Body of pancreas (tissue), 4 donors: ENCODE data around the gene KIF3B. TPM values are rescaled to one million over a fixed set of nuclear protein-coding genes. Genes with fewer than 3 reads are reported as not detected.

Experiments
- ATAC-seq: fragments of 150-250 bp; one replicate; pipeline ENCODE4 v1.9.1; 2016
- DNase-seq, 4 donors: peaks; one replicate each; pipeline ENCODE4 v3.0.0-alpha.2; 2019
- H3K27ac ChIP-seq, 4 donors: fragments of 200-600 bp; sonication (generic); 1 replicate in 3 of 4; 2 replicates in 1 of 4; pipeline versions ENCODE4 v1.5.1 to v1.6.1; 2016 to 2019; ENCODE audit warnings: mild to moderate bottlenecking in 1 of 4, mixed read lengths in 1 of 4, moderate library complexity in 1 of 4
- H3K27me3 ChIP-seq, 2 donors: fragments of 200-600 bp; sonication (generic); one replicate each; pipeline ENCODE4 v1.6.0; 2016; ENCODE audit warnings: mild to moderate bottlenecking in 1 of 2
- H3K36me3 ChIP-seq, 2 donors: fragments of 200-600 bp; sonication (generic); replicated peaks in 1 of 2; 2 replicates each; pipeline ENCODE4 v1.5.1; 2016; ENCODE audit warnings: low read depth in 2 of 2; ENCODE audit not compliant: insufficient read depth in 1 of 2
- H3K4me1 ChIP-seq: fragments of 200-600 bp; sonication (generic); one replicate; pipeline ENCODE4 v1.6.0; 2016
- H3K4me3 ChIP-seq, 2 donors: fragments of 200-600 bp; sonication (generic); 1 replicate in 1 of 2; 2 replicates in 1 of 2; pipeline ENCODE4 v1.5.1; 2016 to 2019
- H3K9me3 ChIP-seq, 3 donors: fragments of 200-600 bp; sonication (generic); 1 replicate in 2 of 3; 2 replicates in 1 of 3; pipeline ENCODE4 v1.5.1; 2016
- CTCF ChIP-seq, 7 experiments: fragments of 450-650 bp in 4 of 7; fragments of 200-600 bp in 3 of 7; sonication (generic) in 3 of 7; IDR thresholded peaks; one replicate each; pipeline ENCODE4 v1.5.1; 2016 to 2019; ENCODE audit warnings: antibody characterized with exemption in 7 of 7
- POLR2A ChIP-seq, 3 donors: fragments of 450-650 bp; IDR thresholded peaks; one replicate each; pipeline ENCODE4 v1.6.1; 2016; ENCODE audit warnings: antibody characterized with exemption in 3 of 3, mild to moderate bottlenecking in 2 of 3
- WGBS, 2 donors: methylation state at CpG; one replicate each; pipeline ENCODE4 v1.1.5; 2017; 5-methylcytosine and 5-hydroxymethylcytosine counted together
- intact Hi-C: fragments of 100-400 bp; cut with DNase I; formaldehyde crosslinking; loops from one replicate; pipeline ENCODE4 v1.15.1; 2023
- total RNA-seq, 2 donors: library from RNA; depleted of rRNA; stranded (reverse); fragments of >200 nt; gene quantifications; one replicate each; pipeline ENCODE4 v1.1.0, GENCODE V29; 2016

Gene KIF3B
- total RNA-seq, 2 donors from 2014 or later: 23.1 to 28.3 TPM

GRCh38 chr20:32348207-32348606, 70.8 kb downstream of the KIF3B start:
- DNase-seq (no peak), ATAC-seq (peak; percentile 65)
- no peak for TF ChIP-seq CTCF (IDR thresholded peaks at IDR 0.05)
- no peak for TF ChIP-seq POLR2A (IDR thresholded peaks at IDR 0.05)
- 9 to 20% methylated on average over 3 of the region's 3 CpGs for WGBS, 2 donors
- intact Hi-C loops: no loop called here
- peaks cover 28% of the 10 kb centered on the region for H3K4me1 ChIP-seq
- H3K27ac ChIP-seq: peak overlapping the region in 3 of 4 donors; percentile 11 to 47 (median 35)
- H3K4me3 ChIP-seq: no peak overlapping the region
- H3K36me3 ChIP-seq: no peaks in the 10 kb centered on the region
- no peaks in the 10 kb centered on the region for H3K9me3 ChIP-seq
- no peaks in the 10 kb centered on the region for H3K27me3 ChIP-seq

- ATAC-seq (no peak), DNase-seq (no peak)
- no peak for TF ChIP-seq POLR2A (IDR thresholded peaks at IDR 0.05)
- no peak for TF ChIP-seq CTCF (IDR thresholded peaks at IDR 0.05)
- Histone ChIP-seq H3K27me3 (no peaks in the 10 kb centered on the region), H3K4me1 (peaks cover 23% of the 10 kb centered on the region), H3K4me3 (no peak overlapping the region), H3K9me3 (no peaks in the 10 kb centered on the region), H3K36me3 (no peaks in the 10 kb centered on the region), H3K27ac (no peak overlapping the region)
- 74 to 83% methylated on average over 3 of the region's 3 CpGs for WGBS, 2 donors
- intact Hi-C loops: no loop called here
Measured at GRCh38 chr20:32350421-32350820, 73.0 kb downstream of the KIF3B start.

GRCh38 chr20:32352121-32352720, 74.8 kb downstream of the KIF3B start:
- 83 to 96% methylated on average over 3 of the region's 3 CpGs for WGBS, 2 donors
- Histone ChIP-seq H3K4me3 (no peak overlapping the region), H3K36me3 (no peaks in the 10 kb centered on the region), H3K4me1 (peaks cover 41% of the 10 kb centered on the region), H3K27me3 (no peaks in the 10 kb centered on the region), H3K9me3 (no peaks in the 10 kb centered on the region), H3K27ac (no peak overlapping the region)
- ATAC-seq: no peak
- DNase-seq: no peak
- intact Hi-C loops: no loop called here
- TF ChIP-seq POLR2A (IDR thresholded peaks at IDR 0.05) (no peak), CTCF (IDR thresholded peaks at IDR 0.05) (no peak)

GRCh38 chr20:32353848-32354496, 76.5 kb downstream of the KIF3B start:
- TF ChIP-seq POLR2A (IDR thresholded peaks at IDR 0.05) (no peak), CTCF (IDR thresholded peaks at IDR 0.05) (no peak)
- no peak for DNase-seq
- Histone ChIP-seq H3K27ac (peak overlapping the region in 1 of 4 donors; percentile 97), H3K4me1 (peaks cover 30% of the 10 kb centered on the region), H3K27me3 (no peaks in the 10 kb centered on the region), H3K4me3 (no peak overlapping the region), H3K36me3 (no peaks in the 10 kb centered on the region), H3K9me3 (no peaks in the 10 kb centered on the region)
- intact Hi-C loops: no loop called here
- 85 to 88% methylated on average over 6 of the region's 6 CpGs for WGBS, 2 donors
- ATAC-seq: no peak
